Fibroblast of peridontal ligament (primary cell): Measurements from ENCODE around the gene B3GLCT.
"Not testable (repeated sequence)": the region's sequence is repeated elsewhere in the genome, so short reads cannot be mapped to it uniquely, and the experiment has no call there.

ENCODE experiments used
- DNase-seq: peaks from one replicate; pipeline ENCODE4 v3.0.0-alpha.2; 2010; ENCODE audit errors: extremely low read depth

Gene B3GLCT

GRCh38 chr13:31184451-31184850, 15.3 kb upstream of the B3GLCT start:
- DNase-seq = no peak

GRCh38 chr13:31184981-31185645, 14.7 kb upstream of the B3GLCT start:
- no peak for DNase-seq

GRCh38 chr13:31191748-31192147, 8.0 kb upstream of the B3GLCT start:
- no peak for DNase-seq

GRCh38 chr13:31192306-31192705, 7.5 kb upstream of the B3GLCT start:
- DNase-seq = no peak

GRCh38 chr13:31195616-31196015, 4.2 kb upstream of the B3GLCT start:
- no peak for DNase-seq

GRCh38 chr13:31196992-31197391, 2.8 kb upstream of the B3GLCT start:
- DNase-seq = no peak

GRCh38 chr13:31198519-31198918, 1.3 kb upstream of the B3GLCT start:
- no peak for DNase-seq

- DNase-seq = no peak
Measured at GRCh38 chr13:31199527-31199848, 287 bp upstream of the B3GLCT start.

- DNase-seq = no peak
Measured at GRCh38 chr13:31200637-31200971, 829 bp downstream of the B3GLCT start.

- DNase-seq = peak; percentile 53
Measured at GRCh38 chr13:31201341-31202031, 1.7 kb downstream of the B3GLCT start.

- peak; percentile 63 for DNase-seq
Measured at GRCh38 chr13:31204592-31204991, 4.8 kb downstream of the B3GLCT start.

- DNase-seq = peak; percentile 81
Measured at GRCh38 chr13:31207661-31208552, 8.1 kb downstream of the B3GLCT start.

GRCh38 chr13:31208559-31209122, 8.9 kb downstream of the B3GLCT start:
- no peak for DNase-seq

GRCh38 chr13:31209172-31209840, 9.5 kb downstream of the B3GLCT start:
- DNase-seq = peak; percentile 47

GRCh38 chr13:31209841-31210210, 10.1 kb downstream of the B3GLCT start:
- no peak for DNase-seq

GRCh38 chr13:31213651-31214289, 14.0 kb downstream of the B3GLCT start:
- peak; percentile 43 for DNase-seq

GRCh38 chr13:31214435-31214834, 14.7 kb downstream of the B3GLCT start:
- no peak for DNase-seq

- not testable (repeated sequence) for DNase-seq
Measured at GRCh38 chr13:31216916-31217315, 17.1 kb downstream of the B3GLCT start.

- DNase-seq = no peak
Measured at GRCh38 chr13:31219909-31220598, 20.3 kb downstream of the B3GLCT start.

- no peak for DNase-seq
Measured at GRCh38 chr13:31221057-31221456, 21.3 kb downstream of the B3GLCT start.

- DNase-seq = no peak
Measured at GRCh38 chr13:31223215-31223614, 23.4 kb downstream of the B3GLCT start.
